ENCODE results near the gene CACNA2D3.

- TF ChIP-seq EZH2phosphoT487 (IDR thresholded peaks at IDR 0.05; ENCODE audit: insufficient read depth, low read depth) (no peak), EZH2 (IDR thresholded peaks at IDR 0.05; ENCODE audit: insufficient read depth, poor library complexity, severe bottlenecking) (no peak)
Observed at GRCh38 chr3:54169524-54169923, 47.2 kb downstream of the CACNA2D3 start.
